Measurements from ENCODE around the gene PPP2R5C. TPM values are rescaled to one million over a fixed set of nuclear protein-coding genes. Genes with fewer than 3 reads are reported as not detected.

Gene PPP2R5C
- total and polyA plus RNA-seq, 2 of the 8 experiments (the other 6 are each of a cell fraction or from before 2014, with no cell fraction given) = 49.6 to 95.9 TPM

GRCh38 chr14:101932673-101933072 lies 171.2 kb downstream of the PPP2R5C start:
- Histone ChIP-seq H2BK120ac (replicated peaks; ENCODE audit: low read depth, low read length) (no peak overlapping the region), H2BK20ac (ENCODE audit: low read length) (no peak overlapping the region), H4K5ac (ENCODE audit: insufficient read length, low read depth, low read length) (no peak overlapping the region), H2AK5ac (ENCODE audit: low read depth, low read length) (no peak overlapping the region), H3K23me2 (ENCODE audit: low read depth, low read length) (no peaks in the 10 kb centered on the region), H3K4ac (replicated peaks; ENCODE audit: insufficient read length, low read depth, low read length) (no peak overlapping the region), H4K8ac (ENCODE audit: extremely low read depth, insufficient read depth, low read length) (no peak overlapping the region), H3K27me3 (replicated peaks in 1 of 4; ENCODE audit: control insufficient read depth in 3 of 4, extremely low read depth in 1 of 4, insufficient read depth in 3 of 4, low read length in 3 of 4) (peaks cover 0 to 5% (median under 1%) of the 10 kb centered on the region in 4 experiments; a peak in 3 of 7 replicates), H3K4me3 (ENCODE audit: extremely low read depth in 1 of 4, insufficient read depth in 2 of 4, low read depth in 3 of 4, low read length in 4 of 4) (no peak overlapping the region), H3K36me3 (ENCODE audit: control insufficient read depth in 2 of 4, insufficient read depth in 4 of 4, low read length in 3 of 4) (no peaks in the 10 kb centered on the region), H3K27ac (ENCODE audit: low read depth, low read length) (no peak overlapping the region), H3K79me2 (ENCODE audit: control insufficient read depth in 1 of 2, insufficient read depth in 2 of 2, low read length in 2 of 2) (no peaks in the 10 kb centered on the region), H3K14ac (ENCODE audit: insufficient read length) (no peak overlapping the region), H2BK15ac (ENCODE audit: low read length) (no peak overlapping the region), H2BK12ac (ENCODE audit: low read depth, low read length) (no peak overlapping the region), H3K9ac (replicated peaks in 1 of 4; ENCODE audit: extremely low read depth in 1 of 4, low read depth in 3 of 4, low read length in 3 of 4) (no peak overlapping the region), H3K4me2 (ENCODE audit: insufficient read depth in 1 of 2, low read depth in 2 of 2, low read length in 2 of 2) (no peak overlapping the region), H3K9me3 (ENCODE audit: insufficient read depth in 2 of 2, low read depth in 1 of 2, low read length in 1 of 2) (no peaks in the 10 kb centered on the region), H2AFZ (ENCODE audit: low read length) (no peak overlapping the region), H3K56ac (replicated peaks; ENCODE audit: insufficient read length, low read depth, low read length) (no peak overlapping the region), H3K23ac (ENCODE audit: insufficient read length) (no peak overlapping the region), H3K4me1 (replicated peaks in 1 of 4; ENCODE audit: control insufficient read depth in 3 of 4, insufficient read depth in 4 of 4, low read length in 3 of 4) (no peaks in the 10 kb centered on the region), H4K20me1 (replicated peaks in 1 of 2; ENCODE audit: control insufficient read depth in 1 of 2, insufficient read depth in 2 of 2, low read length in 2 of 2) (no peaks in the 10 kb centered on the region), H4K91ac (replicated peaks; ENCODE audit: insufficient read length, low read length) (no peak overlapping the region), H2BK5ac (ENCODE audit: low read depth, low read length) (no peak overlapping the region), H3K18ac (ENCODE audit: extremely low read depth, low read length) (no peak overlapping the region), H3K79me1 (ENCODE audit: low read depth, low read length) (no peaks in the 10 kb centered on the region)
- POLR2A ChIA-PET (ENCODE audit: partially characterized antibody) = interaction anchor here (0.6 to 2.6 kb wide), 3 partner anchors 12 to 226 kb away, joined by 3 to 6 read pairs (median 4); no protein-coding TSS in a partner anchor
- CTCF ChIA-PET (ENCODE audit: partially characterized antibody) = interaction anchor here (0.6 to 2.1 kb wide), 4 partner anchors 10 to 164 kb away, joined by 3 to 9 read pairs (median 5); no protein-coding TSS in a partner anchor
- FAIRE-seq (no peak), DNase-seq (ENCODE audit: low read depth in 1 of 2, low spot score in 2 of 2) (no peak)
- 84% methylated on average over 5 of the region's 7 CpGs; no CpG with 5 or more reads in 1 of the 2 experiments for WGBS, 2 experiments (ENCODE audit: extremely low coverage in 1 of 2, insufficient coverage in 1 of 2, insufficient read length in 1 of 2, insufficient replicate concordance in 2 of 2, low coverage in 1 of 2, low lambda C conversion rate in 2 of 2, missing lambda C conversion rate in 1 of 2)
- TF ChIP-seq SIX5 (IDR thresholded peaks at IDR 0.05; ENCODE audit: low read depth, low read length) = no peak
- no peak for TF ChIP-seq KDM4A (IDR thresholded peaks at IDR 0.05; ENCODE audit: low read depth, low read length, severe bottlenecking)
- TF ChIP-seq CEBPB (IDR thresholded peaks at IDR 0.05; ENCODE audit: low read depth, low read length) = no peak
- no peak for TF ChIP-seq CTBP2 (IDR thresholded peaks at IDR 0.05; ENCODE audit: borderline replicate concordance, insufficient read depth, insufficient read length, low read length)
